HepG2 (cell line): ENCODE results near the gene GYS1.

Experiments
- KLF16 ChIP-seq, 2 experiments: sonication (generic) in 1 of 2; formaldehyde crosslinking in 1 of 2; IDR thresholded peaks; 2 replicates each; pipeline versions ENCODE4 v1.6.1 to v1.8.0; 2016 to 2023; ENCODE audit warnings: missing genetic modification reagents in 2 of 2, missing compliant biosample characterization in 1 of 2
- RAD21 ChIP-seq: fragments of 450-650 bp; formaldehyde crosslinking; IDR thresholded peaks from 2 replicates; pipeline ENCODE4 v1.5.0; 2020; ENCODE audit warnings: mild to moderate bottlenecking
- ZNF432 ChIP-seq: sonication (generic); formaldehyde crosslinking; IDR thresholded peaks from 2 replicates; pipeline ENCODE4 v1.5.0; 2020; ENCODE audit warnings: missing genetic modification reagents, mild to moderate bottlenecking, borderline replicate concordance
- ZNF510 ChIP-seq: sonication (generic); formaldehyde crosslinking; IDR thresholded peaks from 2 replicates; pipeline ENCODE4 v1.4.0; 2020; ENCODE audit warnings: low read depth, mild to moderate bottlenecking, missing genetic modification reagents
- TF ChIP-seq, protein P1 (sequence below): sonication (generic); formaldehyde crosslinking; IDR thresholded peaks from 2 replicates; pipeline ENCODE4 v1.5.0; 2020; ENCODE audit warnings: missing genetic modification reagents
- TF ChIP-seq, protein P2 (sequence below): sonication (generic); formaldehyde crosslinking; IDR thresholded peaks from 2 replicates; pipeline ENCODE4 v1.4.0; 2020; ENCODE audit warnings: missing genetic modification reagents, mild to moderate bottlenecking, borderline replicate concordance
- TF ChIP-seq, protein P3 (sequence below): sonication (generic); formaldehyde crosslinking; IDR thresholded peaks from 2 replicates; pipeline ENCODE4 v1.5.0; 2020; ENCODE audit warnings: mild to moderate bottlenecking, missing genetic modification reagents, moderate library complexity

DNA sequence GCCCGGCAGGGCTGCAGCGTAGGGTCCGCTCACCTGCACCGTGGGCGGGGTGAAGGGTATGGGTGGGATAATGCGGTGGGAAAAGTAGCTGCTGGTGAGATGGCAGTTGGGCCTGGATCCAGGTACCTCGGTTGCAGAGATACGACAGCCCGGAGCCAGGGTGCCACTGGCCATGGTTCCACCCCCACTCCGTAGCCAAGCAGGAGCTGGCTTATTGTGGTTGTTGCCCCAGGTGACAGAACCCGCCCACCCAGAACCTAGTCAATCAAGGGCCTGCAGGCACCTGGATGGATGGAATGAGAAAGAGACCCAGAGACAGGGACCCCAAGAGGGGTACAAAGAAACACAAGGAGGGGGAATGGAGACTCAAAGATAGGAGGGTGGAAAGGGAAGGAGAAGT lies 27.2 kb upstream of the GYS1 start:
- TF ChIP-seq ZNF432 (CRISPR knock-in tag): no peak
- TF ChIP-seq ZNF510 (CRISPR knock-in tag): no peak
- no peak for TF ChIP-seq RAD21 (CRISPR knock-in tag)
- TF ChIP-seq KLF16 (CRISPR knock-in tag; IDR thresholded peaks at IDR 0.05): no peak
- TF ChIP-seq, protein P1, sequence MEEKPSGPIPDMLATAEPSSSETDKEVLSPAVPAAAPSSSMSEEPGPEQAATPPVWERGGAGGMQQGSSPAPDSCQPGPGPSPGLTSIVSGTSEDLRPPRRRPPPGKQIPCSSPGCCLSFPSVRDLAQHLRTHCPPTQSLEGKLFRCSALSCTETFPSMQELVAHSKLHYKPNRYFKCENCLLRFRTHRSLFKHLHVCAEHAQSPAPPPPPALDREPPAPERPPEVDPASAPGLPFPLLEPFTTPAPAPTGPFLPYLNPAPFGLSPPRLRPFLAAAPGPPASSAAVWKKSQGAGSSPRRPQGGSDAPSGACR (CRISPR knock-in tag): no peak
- TF ChIP-seq, protein P2, sequence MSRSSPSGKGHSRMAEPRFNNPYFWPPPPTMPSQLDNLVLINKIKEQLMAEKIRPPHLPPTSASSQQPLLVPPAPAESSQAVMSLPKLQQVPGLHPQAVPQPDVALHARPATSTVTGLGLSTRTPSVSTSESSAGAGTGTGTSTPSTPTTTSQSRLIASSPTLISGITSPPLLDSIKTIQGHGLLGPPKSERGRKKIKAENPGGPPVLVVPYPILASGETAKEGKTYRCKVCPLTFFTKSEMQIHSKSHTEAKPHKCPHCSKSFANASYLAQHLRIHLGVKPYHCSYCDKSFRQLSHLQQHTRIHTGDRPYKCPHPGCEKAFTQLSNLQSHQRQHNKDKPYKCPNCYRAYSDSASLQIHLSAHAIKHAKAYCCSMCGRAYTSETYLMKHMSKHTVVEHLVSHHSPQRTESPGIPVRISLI (CRISPR knock-in tag): no peak
- TF ChIP-seq, protein P3, sequence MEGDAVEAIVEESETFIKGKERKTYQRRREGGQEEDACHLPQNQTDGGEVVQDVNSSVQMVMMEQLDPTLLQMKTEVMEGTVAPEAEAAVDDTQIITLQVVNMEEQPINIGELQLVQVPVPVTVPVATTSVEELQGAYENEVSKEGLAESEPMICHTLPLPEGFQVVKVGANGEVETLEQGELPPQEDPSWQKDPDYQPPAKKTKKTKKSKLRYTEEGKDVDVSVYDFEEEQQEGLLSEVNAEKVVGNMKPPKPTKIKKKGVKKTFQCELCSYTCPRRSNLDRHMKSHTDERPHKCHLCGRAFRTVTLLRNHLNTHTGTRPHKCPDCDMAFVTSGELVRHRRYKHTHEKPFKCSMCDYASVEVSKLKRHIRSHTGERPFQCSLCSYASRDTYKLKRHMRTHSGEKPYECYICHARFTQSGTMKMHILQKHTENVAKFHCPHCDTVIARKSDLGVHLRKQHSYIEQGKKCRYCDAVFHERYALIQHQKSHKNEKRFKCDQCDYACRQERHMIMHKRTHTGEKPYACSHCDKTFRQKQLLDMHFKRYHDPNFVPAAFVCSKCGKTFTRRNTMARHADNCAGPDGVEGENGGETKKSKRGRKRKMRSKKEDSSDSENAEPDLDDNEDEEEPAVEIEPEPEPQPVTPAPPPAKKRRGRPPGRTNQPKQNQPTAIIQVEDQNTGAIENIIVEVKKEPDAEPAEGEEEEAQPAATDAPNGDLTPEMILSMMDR (CRISPR knock-in tag): no peak
